Heart left ventricle (tissue), 16 donors: ENCODE results near the gene PELO. TPM values are rescaled to one million over a fixed set of nuclear protein-coding genes. Genes with fewer than 3 reads are reported as not detected.

Source experiments
- ATAC-seq, 4 donors: fragments of 200-7000 bp; cut with Tn5 transposase; one replicate each; pipeline ENCODE4 v1.9.1; 2020 to 2022; ENCODE audit warnings: moderate library complexity in 4 of 4, mild to moderate bottlenecking in 3 of 4, moderate number of reproducible peaks in 1 of 4
- DNase-seq, 5 donors: peaks; one replicate each; pipeline ENCODE4 v3.0.0-alpha.2; 2020
- H3K27ac ChIP-seq, 12 donors: fragments of 200-600 bp; sonication (generic) in 4 of 12; one replicate each; pipeline versions ENCODE4 v1.5.0 to v1.8.0; 2016 to 2022; ENCODE audit warnings: mild to moderate bottlenecking in 2 of 12
- H3K27me3 ChIP-seq, 9 donors: fragments of 200-600 bp; sonication (generic) in 2 of 9; one replicate each; pipeline versions ENCODE4 v1.5.1 to v1.8.0; 2016 to 2022; ENCODE audit warnings: mild to moderate bottlenecking in 3 of 9
- H3K36me3 ChIP-seq, 9 donors: fragments of 200-600 bp; sonication (generic) in 2 of 9; one replicate each; pipeline versions ENCODE4 v1.5.0 to v1.8.0; 2018 to 2022; ENCODE audit warnings: mild to moderate bottlenecking in 2 of 9
- H3K4me1 ChIP-seq, 12 donors: fragments of 200-600 bp; sonication (generic) in 4 of 12; one replicate each; pipeline versions ENCODE4 v1.5.0 to v1.8.0; 2016 to 2022; ENCODE audit warnings: mild to moderate bottlenecking in 3 of 12
- H3K4me3 ChIP-seq, 12 donors: fragments of 200-600 bp; sonication (generic) in 4 of 12; one replicate each; pipeline versions ENCODE4 v1.5.0 to v1.8.0; 2017 to 2022; ENCODE audit warnings: mild to moderate bottlenecking in 9 of 12, moderate library complexity in 4 of 12
- H3K9me3 ChIP-seq, 12 donors: fragments of 200-600 bp; sonication (generic) in 4 of 12; one replicate each; pipeline versions ENCODE4 v1.5.0 to v1.8.0; 2016 to 2022; ENCODE audit warnings: mild to moderate bottlenecking in 1 of 12
- CTCF ChIP-seq, 12 donors: fragments of 200-600 bp; sonication (generic) in 4 of 12; IDR thresholded peaks; one replicate each; pipeline versions ENCODE4 v1.5.0 to v1.8.0; 2018 to 2022; ENCODE audit warnings: antibody characterized with exemption in 12 of 12, mild to moderate bottlenecking in 5 of 12
- POLR2A ChIP-seq, 2 donors: fragments of 450-650 bp; IDR thresholded peaks; one replicate each; pipeline ENCODE4 v1.6.1; 2017; ENCODE audit warnings: antibody characterized with exemption in 2 of 2, mild to moderate bottlenecking in 2 of 2, moderate library complexity in 2 of 2
- WGBS, 4 donors: extraction: QIAGEN DNeasy Blood & Tissue Kit in 2 of 4; methylation state at CpG; one replicate each; pipeline versions ENCODE4 v1.1.5 to v1.1.7; 2013 to 2018; 5-methylcytosine and 5-hydroxymethylcytosine counted together
- intact Hi-C, 10 donors: fragments of 100-400 bp; cut with DNase I; formaldehyde crosslinking; loops; one replicate each; pipeline versions ENCODE4 v1.11.1 to v1.14.2; 2022
- polyA plus RNA-seq, 2 donors: library from polyadenylated mRNA; stranded (reverse); fragments of 200-250 nt; gene quantifications; one replicate each; pipeline ENCODE4 v1.2.3, GENCODE V29; 2013
- total RNA-seq, 9 donors: library from RNA; depleted of rRNA in 2 of 9; stranded (reverse); fragments of >200 nt in 2 of 9; fragmentation: NEBNext Ultra II Directional in 3 of 9; extraction: Animal tissue kit (Norgen Biotek cat#: 25700) in 3 of 9; gene quantifications; one replicate each; pipeline versions ENCODE4 v1.1.0 to v1.2.4, GENCODE V29; 2016 to 2023
- donor health status: ischemic (EF 13 %, LVEDD 7.1; RV severe dilation, severe dysfunction).
- donor health status: healthy with polysubstance abuse.
- donor health status: DM: no; HTN: yes; CAD: no.
- donor health status: DM: no; HTN: no; CAD: no.
- donor health status: ischemic (EF 25% LVEDD 6.9; RV normal size, moderate dysfunction).
- donor health status: ischemic (EF 25% LVEDD 5.7; RV mildly dilated, moderate dysfunction).
- donor health status: healthy.
- donor health status: DM: yes; HTN: yes; CAD: no.
- donor health status: ischemic (EF 35%, LVEDD 5.7; RV mildly dilated, moderate dysfunction).
- donor health status: nonischemic (EF 11% LVEDD 7.7; RV severe dilation, severe dysfunction).
- donor health status: DM: yes; HTN: yes; CAD: no.
- donor health status: PGD.
- donor health status: ischemic (EF 29% LVEDD 5.4; RV normal size, mild dysfunction).
- donor health status: nonischemic (EF 23%, LVEDD 6.1; RV moderate dilation, normal function).

PELO gene
- total and polyA plus RNA-seq, 11 donors = 4.3 to 28.4 (median 16.8) TPM

- H3K27ac ChIP-seq = peak overlapping the region in 9 of 12 donors; percentile 3 to 96 (median 88)
- TF ChIP-seq POLR2A (IDR thresholded peaks at IDR 0.05) (no peak), CTCF (IDR thresholded peaks at IDR 0.05) (no peak)
- DNase-seq (no peak), ATAC-seq (no peak)
- no peaks in the 10 kb centered on the region for H3K27me3 ChIP-seq
- 37 to 57% (median 40%) methylated on average over 6 of the region's 6 CpGs for WGBS, 4 donors
- H3K9me3 ChIP-seq = no peaks in the 10 kb centered on the region
- H3K4me3 ChIP-seq = peak overlapping the region in 10 of 12 donors; percentile 18 to 80 (median 68)
- intact Hi-C loops = loop anchor here in 4 of 10 donors (5.0 to 10.0 kb wide), 3 partner anchors 34 to 114 kb away; no protein-coding TSS in a partner anchor
- H3K4me1 ChIP-seq = peaks cover 7 to 88% (median 75%) of the 10 kb centered on the region in 12 donors
- peaks cover 0 to 36% (median 13%) of the 10 kb centered on the region in 9 donors for H3K36me3 ChIP-seq
Observed at GRCh38 chr5:52802974-52803336, 15.2 kb downstream of the PELO start.

- peaks cover 7 to 88% (median 68%) of the 10 kb centered on the region in 12 donors for H3K4me1 ChIP-seq
- no peak for TF ChIP-seq POLR2A (IDR thresholded peaks at IDR 0.05)
- TF ChIP-seq CTCF (IDR thresholded peaks at IDR 0.05) = no peak
- DNase-seq (no peak), ATAC-seq (no peak)
- 40 to 51% (median 46%) methylated on average over 2 of the region's 2 CpGs for WGBS, 4 donors
- H3K36me3 ChIP-seq = peaks cover 0 to 36% (median 13%) of the 10 kb centered on the region in 9 donors
- intact Hi-C loops = loop anchor here in 4 of 10 donors (5.0 to 10.0 kb wide), 3 partner anchors 33 to 113 kb away; no protein-coding TSS in a partner anchor
- H3K4me3 ChIP-seq = peak overlapping the region in 6 of 12 donors; percentile 2 to 80 (median 40)
- H3K9me3 ChIP-seq = no peaks in the 10 kb centered on the region
- H3K27ac ChIP-seq = peak overlapping the region in 9 of 12 donors; percentile 4 to 96 (median 16)
- H3K27me3 ChIP-seq = no peaks in the 10 kb centered on the region
Observed at GRCh38 chr5:52804387-52804791, 16.7 kb downstream of the PELO start.

- Histone ChIP-seq H3K4me1 (peaks cover 6 to 89% (median 72%) of the 10 kb centered on the region in 12 donors), H3K36me3 (peaks cover 0 to 36% (median 13%) of the 10 kb centered on the region in 9 donors), H3K4me3 (peak overlapping the region in 3 of 12 donors; percentile 13 to 72 (median 68)), H3K27ac (peak overlapping the region in 5 of 12 donors; percentile 12 to 96 (median 30)), H3K27me3 (no peaks in the 10 kb centered on the region), H3K9me3 (no peaks in the 10 kb centered on the region)
- WGBS, 4 donors = 46 to 60% (median 53%) methylated on average over 2 of the region's 2 CpGs
- intact Hi-C loops = loop anchor here in 4 of 10 donors (5.0 to 10.0 kb wide), 4 partner anchors 32 to 112 kb away; no protein-coding TSS in a partner anchor
- no peak for TF ChIP-seq CTCF (IDR thresholded peaks at IDR 0.05)
- TF ChIP-seq POLR2A (IDR thresholded peaks at IDR 0.05) = no peak
- DNase-seq (no peak), ATAC-seq (no peak)
Observed at GRCh38 chr5:52804981-52805380, 17.3 kb downstream of the PELO start.

- WGBS, 4 donors = 74 to 88% (median 79%) methylated on average over 2 of the region's 2 CpGs
- H3K9me3 ChIP-seq = no peaks in the 10 kb centered on the region
- no peak overlapping the region for H3K4me3 ChIP-seq
- intact Hi-C loops = loop anchor here in 2 of 10 donors (5.0 to 10.0 kb wide), 2 partner anchors 49 to 92 kb away; no protein-coding TSS in a partner anchor
- peak overlapping the region in 2 of 12 donors; percentile 64 to 96 for H3K27ac ChIP-seq
- ATAC-seq = no peak
- no peak for DNase-seq
- TF ChIP-seq POLR2A (IDR thresholded peaks at IDR 0.05) (no peak), CTCF (IDR thresholded peaks at IDR 0.05) (no peak)
- H3K4me1 ChIP-seq = peaks cover 6 to 90% (median 75%) of the 10 kb centered on the region in 12 donors
- H3K36me3 ChIP-seq = peaks cover 0 to 36% (median 13%) of the 10 kb centered on the region in 9 donors
- no peaks in the 10 kb centered on the region for H3K27me3 ChIP-seq
Observed at GRCh38 chr5:52805615-52806014, 17.9 kb downstream of the PELO start.
